Measurements from ENCODE around the gene PRRX2. TPM values are rescaled to one million over a fixed set of nuclear protein-coding genes. Genes with fewer than 3 reads are reported as not detected.

The PRRX2 gene
- total and polyA plus RNA-seq, 9 of the 15 experiments (the other 6 are each of a cell fraction or from before 2014, with no cell fraction given), result 0.21 TPM; not detected in 8

DNA sequence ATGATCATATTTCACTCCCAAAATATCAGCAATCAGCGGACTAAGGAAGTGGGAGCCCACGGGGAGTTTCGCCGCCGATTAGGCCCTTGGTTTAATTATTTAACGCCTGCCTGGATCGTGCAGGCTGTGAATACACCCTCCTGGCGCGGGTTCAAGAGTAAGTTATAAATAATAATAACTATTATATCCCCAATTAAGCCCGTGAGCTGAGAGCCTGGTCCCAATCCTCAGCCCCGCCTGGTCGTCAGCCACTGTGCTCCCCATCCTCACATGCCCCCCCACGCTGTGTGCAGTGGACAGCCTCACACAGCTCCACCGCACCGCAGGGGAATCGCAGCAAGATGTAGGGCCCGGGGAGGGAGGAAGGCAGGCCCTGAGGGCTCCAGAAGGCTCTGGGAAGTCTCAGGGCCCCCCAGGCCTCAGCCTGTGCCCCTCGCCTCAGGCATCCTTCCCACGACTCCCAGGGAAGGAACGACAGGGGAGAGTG, 10.8 kb upstream of the PRRX2 start:
- H3K4me3 ChIP-seq, result no peak overlapping the region
- in situ Hi-C loops (cut with MboI), result loop anchor here (25.0 kb wide), 1 partner anchor 683 kb away; no protein-coding TSS in a partner anchor

More for the DNA sequence above, 10.8 kb upstream of the PRRX2 start:
- FAIRE-seq (no peak), DNase-seq (ENCODE audit: extremely low read depth in 1 of 4, low spot score in 3 of 4) (no peak), ATAC-seq (peak; percentile 47)
- no peak overlapping the region for H3K27ac ChIP-seq (ENCODE audit: extremely low read depth, low read depth, low read length)
- peaks cover 29 to 45% of the 10 kb centered on the region in 2 experiments; a peak in 4 of 5 replicates for H3K27me3 ChIP-seq (ENCODE audit: control insufficient read depth in 2 of 2, insufficient read depth in 2 of 2, low read length in 2 of 2)
- H3K9ac ChIP-seq (ENCODE audit: insufficient read depth in 1 of 2, low read depth in 2 of 2, low read length in 2 of 2), result no peak overlapping the region
- no peaks in the 10 kb centered on the region for H3K36me3 ChIP-seq (ENCODE audit: control insufficient read depth, insufficient read depth, low read length)
- intact Hi-C loops (cut with micrococcal nuclease), result no loop called here
- H3K4me2 ChIP-seq (ENCODE audit: insufficient read depth, low read length), result no peak overlapping the region
- peaks cover 0 to 6% of the 10 kb centered on the region in 2 experiments; a peak in 2 of 5 replicates for H3K4me1 ChIP-seq (replicated peaks in 1 of 2; ENCODE audit: control insufficient read depth in 2 of 2, insufficient read depth in 2 of 2, low read length in 2 of 2)
- WGBS (ENCODE audit: insufficient coverage, low coverage, missing lambda C conversion rate), result 8% methylated on average over 20 of the region's 20 CpGs
- no peaks in the 10 kb centered on the region for H3K9me3 ChIP-seq (replicated peaks; ENCODE audit: control insufficient read depth, insufficient read depth, low read depth, low read length)
- BruUV-seq (replicated peaks), result no TSS peak
- POLR2A ChIA-PET, result interaction anchor here (0.6 to 1.0 kb wide), 2 partner anchors 48 to 278 kb away, joined by 3 to 4 read pairs; no protein-coding TSS in a partner anchor
- no peaks in the 10 kb centered on the region; the same call in 1 of the 2 replicates for H4K20me1 ChIP-seq (replicated peaks; ENCODE audit: control insufficient read depth, insufficient read depth, low read length)
- CTCF ChIA-PET (ENCODE audit: low intra/inter-chr PET ratio), result no interaction called here
- H2AFZ ChIP-seq (ENCODE audit: low read depth, low read length), result no peak overlapping the region
- H3K9me1 ChIP-seq (ENCODE audit: control insufficient read depth, insufficient read depth, low read length), result no peaks in the 10 kb centered on the region
- H3K79me2 ChIP-seq (ENCODE audit: control insufficient read depth, insufficient read depth, low read length), result no peaks in the 10 kb centered on the region
- TF ChIP-seq MCM7 (IDR thresholded peaks at IDR 0.05) (no peak), PBX2 (CRISPR knock-in tag; IDR thresholded peaks at IDR 0.05; ENCODE audit: low read depth) (no peak), PBX2 (tag; conservative IDR thresholded peaks at IDR 0.05; ENCODE audit: low read depth) (0 out of 2 replicates have a peak, but pooled peaks have one; percentile 12)
- TF ChIP-seq, protein P1, sequence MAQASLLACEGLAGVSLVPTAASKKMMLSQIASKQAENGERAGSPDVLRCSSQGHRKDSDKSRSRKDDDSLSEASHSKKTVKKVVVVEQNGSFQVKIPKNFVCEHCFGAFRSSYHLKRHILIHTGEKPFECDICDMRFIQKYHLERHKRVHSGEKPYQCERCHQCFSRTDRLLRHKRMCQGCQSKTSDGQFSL (CRISPR knock-in tag; IDR thresholded peaks at IDR 0.05), result peak; percentile 80
- TF ChIP-seq, protein P1 (tag; IDR thresholded peaks at IDR 0.05), result no peak

All from K562 (cell line).